HG03060 (cell line): ENCODE results near the gene KIAA1671.
"Not testable (repeated sequence)": the region's sequence is repeated elsewhere in the genome, so short reads cannot be mapped to it uniquely, and the experiment has no call there.

ENCODE experiments used
- ATAC-seq: cut with Tn5 transposase; IDR thresholded peaks from one replicate; pipeline ENCODE4 v1.9.1; 2021; ENCODE audit warnings: low read depth, moderate number of reproducible peaks; ENCODE audit not compliant: unreplicated experiment

Gene KIAA1671

DNA sequence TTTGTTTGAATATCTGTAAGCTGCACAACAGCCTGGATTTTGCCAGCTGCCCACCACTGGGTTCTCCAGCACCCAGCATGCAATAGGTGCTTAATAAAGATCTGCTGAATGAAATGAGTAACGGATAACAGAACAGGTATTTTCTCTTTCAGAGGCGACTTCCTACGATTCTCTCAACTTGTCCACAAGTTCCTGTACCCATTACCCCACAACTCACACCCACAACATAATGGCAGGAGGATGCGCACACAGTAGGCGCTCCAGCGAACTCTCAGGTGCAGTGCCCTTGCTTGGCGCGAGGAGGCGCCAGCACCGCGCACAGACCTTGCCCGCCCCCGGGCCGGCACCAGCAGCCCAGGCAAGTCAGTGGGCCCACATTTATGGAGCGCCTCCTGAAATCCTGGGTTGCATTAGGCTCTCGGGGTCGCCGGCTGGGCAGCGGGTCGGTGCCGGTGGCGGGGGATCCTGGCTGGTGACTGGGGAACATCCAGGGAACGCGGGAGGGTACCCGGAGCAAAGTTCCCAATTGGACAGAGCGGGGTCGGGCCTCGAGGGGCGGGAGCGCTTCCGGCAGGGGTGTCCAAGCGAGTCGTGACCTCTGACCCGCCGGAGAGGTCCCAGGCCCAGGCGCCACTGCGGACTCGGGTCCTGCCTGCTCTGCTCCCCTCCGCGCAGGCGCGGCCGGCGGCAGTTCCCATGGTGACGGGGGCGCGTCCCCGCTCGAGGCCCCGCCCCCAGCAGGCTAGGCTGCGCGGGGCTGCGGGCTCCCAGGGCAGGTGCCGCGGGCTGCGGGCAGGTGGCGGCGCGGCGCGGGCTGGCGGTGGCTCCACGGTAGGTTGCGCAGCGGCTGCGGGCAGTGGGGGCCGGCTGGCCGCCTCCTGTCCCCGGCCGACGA, at the start of gene KIAA1671:
Gene KIAA1671, plus strand, starts transcription at position 775 of the 895 bp plus-strand sequence. CDS start 75,284 bp downstream, outside the sequence.
- no peak for ATAC-seq

DNA sequence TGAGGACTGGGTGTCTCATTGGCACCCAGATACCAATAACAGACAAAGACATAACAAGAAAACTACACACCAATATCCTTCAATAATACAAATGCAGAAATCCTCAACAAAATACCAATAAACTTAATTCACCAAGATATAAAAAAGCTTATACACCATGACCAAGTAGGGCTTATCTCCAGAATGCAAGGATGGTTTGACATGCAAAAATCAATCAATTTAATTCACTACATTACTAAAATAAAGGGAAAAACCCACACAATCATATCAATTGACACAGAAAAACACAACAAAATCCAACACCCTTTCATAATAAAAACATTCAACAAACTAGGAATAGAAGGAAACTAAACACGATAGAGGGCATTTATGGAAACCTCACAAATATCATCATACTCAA, 46.6 kb upstream of the KIAA1671 start:
- no peak for ATAC-seq

DNA sequence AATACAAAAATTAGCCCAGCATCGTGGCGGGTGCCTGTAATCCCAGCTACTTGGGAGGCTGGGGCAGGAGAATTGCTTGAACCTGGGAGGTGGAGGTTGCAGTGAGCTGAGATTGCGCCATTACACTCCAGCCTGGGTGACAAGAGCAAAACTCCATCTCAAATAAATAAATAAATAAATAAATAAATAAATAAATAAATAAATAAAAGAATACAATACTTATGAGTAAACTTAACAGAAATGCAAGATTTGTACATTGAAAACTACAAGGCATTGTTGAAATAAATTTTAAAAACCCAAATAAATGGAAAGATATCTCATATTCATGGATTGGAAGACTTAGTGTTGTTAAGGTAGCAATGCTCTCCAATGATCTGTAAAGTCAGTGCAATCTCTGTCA, 45.4 kb upstream of the KIAA1671 start:
- not testable (repeated sequence) for ATAC-seq

DNA sequence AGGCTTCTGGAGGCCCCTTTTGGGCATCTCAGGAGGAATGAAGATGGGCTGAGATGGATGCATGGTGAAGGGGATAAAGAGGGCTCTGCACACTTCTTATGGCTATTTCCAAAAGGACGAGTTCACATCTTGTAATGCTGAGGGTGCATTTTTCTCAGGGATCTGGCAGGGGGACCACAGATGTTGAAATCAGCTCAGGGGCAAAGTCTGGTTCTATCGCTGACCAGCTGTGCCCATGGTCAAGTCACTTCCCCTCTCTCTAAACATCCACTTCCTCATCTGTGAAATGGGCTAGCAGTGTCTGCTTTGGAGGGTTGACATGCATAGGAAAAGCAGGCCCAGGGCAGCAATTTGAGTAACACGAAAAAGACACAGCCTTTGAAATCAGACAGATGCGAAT, 32.5 kb upstream of the KIAA1671 start:
- no peak for ATAC-seq

DNA sequence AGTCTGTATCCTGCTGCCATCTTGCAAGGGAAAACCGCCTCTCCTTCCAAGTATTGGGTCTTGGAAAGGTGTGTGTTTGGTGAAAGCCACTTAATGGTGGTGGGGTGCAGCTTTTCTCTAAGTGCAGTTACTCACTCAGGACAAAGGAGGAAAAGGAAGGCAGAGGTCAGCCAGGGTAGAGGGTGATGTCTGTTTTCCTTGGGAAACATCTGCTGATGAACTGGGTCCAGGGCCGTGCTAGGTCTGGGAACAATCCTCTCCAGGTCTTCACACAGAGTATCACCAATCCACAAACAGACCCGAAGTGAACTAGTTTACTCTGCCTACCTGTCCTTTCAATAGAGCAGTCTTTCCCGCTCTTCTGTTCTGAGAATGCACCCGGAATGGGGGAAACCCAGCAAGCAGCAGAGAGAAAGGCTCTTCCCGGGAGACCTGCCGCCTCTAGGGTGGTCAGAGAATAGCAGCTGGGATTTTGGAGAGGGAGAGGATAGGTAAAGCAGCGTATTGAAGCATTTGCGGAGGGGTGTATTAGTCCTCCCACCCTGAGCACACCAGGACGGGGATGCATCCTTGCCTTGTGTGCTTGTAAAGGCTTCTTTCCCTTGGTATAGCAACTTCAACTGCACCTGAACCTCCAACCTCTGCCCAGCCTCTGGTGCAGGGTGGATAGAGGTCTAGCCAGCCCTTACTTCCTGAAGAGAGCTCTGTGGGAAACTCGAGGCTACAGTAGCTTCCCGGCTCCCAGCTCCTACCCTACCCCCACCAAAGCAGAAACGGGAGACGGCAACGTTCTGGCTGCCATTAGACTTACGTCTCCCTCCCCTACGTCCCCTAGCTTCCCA, 26.7 kb upstream of the KIAA1671 start:
- no peak for ATAC-seq

DNA sequence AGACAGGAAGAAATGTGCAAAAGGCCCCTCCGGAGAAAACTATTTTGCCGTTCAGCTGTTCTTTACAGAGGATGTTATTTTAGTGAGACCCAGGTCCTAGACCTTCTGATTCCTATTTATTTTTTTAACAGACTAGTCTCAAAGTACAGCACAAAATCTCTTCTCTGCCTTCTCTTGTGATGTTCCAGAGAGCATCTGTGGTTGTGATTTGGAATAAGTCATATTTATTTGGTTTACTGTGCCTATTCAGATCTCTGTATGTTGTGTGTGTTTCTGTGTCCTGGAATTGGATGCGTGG, 26.1 kb upstream of the KIAA1671 start:
- ATAC-seq, result no peak

DNA sequence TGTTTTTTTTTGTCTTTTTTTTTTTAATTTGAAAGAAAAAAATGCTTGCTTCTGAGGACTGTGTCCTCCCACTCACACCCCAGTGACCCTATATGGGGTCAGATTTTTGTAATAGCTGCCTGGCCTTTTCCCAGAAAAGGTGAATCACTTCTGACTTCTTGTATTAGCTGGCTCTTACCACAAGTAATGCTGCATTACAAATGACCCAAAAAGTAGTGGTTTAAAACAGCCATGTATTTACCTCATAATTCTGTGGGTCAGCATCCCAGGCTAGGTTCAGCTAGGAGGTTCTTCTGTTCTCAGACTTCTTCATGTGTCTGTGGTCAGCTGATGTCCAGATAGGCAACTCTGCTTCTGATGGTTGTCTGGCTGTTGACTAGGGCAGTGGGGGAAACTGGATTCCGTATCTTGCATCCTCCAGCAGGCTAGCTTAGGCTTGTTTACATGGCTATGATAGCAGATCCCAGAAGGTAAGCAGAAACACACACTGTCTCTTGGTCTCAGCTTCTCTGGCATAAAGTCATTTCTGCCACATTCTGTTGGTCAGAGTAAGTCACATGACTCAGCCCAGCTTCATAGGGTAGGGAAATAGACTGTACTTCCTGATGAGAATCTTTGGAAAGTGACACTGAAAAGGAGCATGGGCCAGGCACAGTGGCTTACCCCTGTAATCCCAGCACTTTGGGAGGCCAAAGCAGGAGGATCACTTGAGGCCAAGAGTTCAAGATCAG, 25.5 kb upstream of the KIAA1671 start:
- no peak for ATAC-seq

DNA sequence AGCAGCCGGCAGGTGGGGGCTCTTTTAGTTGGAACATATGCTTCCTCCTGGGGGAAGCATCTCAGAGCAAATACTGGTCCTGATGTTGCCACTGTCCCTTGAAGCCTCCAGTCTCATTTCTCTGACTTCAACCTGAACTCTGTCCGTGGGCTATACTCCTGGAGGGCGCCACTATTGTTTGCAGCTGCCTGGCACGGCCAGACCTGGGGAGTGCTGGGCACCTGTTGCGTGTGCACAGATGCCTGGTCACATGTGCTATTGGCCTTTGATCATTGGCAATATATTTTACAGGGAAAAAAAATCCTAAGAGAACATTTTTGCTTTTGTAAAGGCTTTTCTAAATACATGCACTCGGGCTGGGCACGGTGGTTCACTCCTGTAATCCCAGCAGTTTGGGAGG, 24.2 kb upstream of the KIAA1671 start:
- no peak for ATAC-seq

DNA sequence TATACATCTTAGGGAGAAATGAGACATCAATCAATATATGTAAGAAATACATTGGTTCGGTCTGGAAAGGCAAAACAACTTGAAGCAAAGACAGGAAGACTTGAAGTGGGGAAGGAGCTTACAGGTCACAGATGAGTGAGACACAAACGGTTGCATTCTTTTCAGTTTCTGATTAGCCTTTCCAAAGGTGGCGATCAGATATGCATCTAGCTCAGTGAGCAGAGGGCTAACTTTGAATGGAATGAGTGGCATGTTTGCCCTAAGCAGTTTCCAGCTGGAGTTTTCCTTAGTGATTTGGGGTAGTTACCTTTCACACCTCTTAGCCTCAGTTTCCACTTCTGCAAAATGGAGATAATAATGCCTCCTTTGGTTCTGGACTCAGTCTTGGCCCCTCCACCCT, 21.8 kb upstream of the KIAA1671 start:
- no peak for ATAC-seq

DNA sequence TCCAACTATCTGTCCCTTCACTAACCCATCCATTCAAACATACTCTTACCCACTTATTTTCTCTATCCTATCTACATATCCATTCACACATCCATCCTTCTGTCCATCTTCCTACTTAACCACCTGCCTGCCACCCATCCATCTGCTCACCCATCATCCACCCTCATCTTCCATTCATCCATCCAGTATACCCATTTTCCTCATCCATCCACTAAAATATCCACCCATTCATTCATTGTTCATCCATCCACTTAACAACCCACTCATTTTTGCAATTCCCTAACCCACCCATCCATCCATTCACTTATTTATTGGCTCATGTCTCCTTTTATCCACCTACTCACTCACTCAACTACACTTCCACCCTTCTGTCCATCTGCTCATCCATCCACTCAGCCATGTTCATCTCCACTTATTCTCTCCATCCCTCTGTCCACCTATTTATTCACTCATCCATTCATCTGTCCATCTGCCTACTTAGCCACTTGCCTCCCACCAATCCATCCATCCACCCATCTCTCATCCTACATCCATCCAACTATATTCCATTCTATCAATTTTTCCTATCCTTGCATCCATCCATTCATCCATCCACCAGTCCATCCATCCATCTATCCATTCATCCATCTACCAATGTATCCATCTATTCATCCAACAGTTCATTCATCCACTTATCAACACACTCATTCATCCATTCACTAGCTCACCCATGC, 16.6 kb upstream of the KIAA1671 start:
- no peak for ATAC-seq

DNA sequence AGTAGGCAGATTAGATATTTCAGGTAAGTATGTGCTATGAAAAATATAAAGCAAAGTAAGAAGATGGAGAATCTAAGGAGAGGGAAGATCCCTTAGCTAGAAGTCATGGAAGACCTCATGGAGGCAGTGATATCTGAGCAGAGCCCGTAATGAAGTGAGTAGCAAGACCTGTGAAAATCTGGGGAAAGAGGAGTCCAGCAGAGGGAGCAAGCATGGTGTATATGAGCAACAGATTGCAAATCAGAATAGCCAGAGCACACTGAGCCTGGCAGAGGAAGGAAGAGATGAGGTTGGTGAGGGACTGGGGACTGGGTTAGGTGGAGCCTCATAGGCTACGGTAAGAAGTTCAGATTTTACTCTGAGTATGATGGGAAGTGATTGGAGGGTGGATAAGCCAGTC, 15.4 kb upstream of the KIAA1671 start:
- ATAC-seq, result no peak

DNA sequence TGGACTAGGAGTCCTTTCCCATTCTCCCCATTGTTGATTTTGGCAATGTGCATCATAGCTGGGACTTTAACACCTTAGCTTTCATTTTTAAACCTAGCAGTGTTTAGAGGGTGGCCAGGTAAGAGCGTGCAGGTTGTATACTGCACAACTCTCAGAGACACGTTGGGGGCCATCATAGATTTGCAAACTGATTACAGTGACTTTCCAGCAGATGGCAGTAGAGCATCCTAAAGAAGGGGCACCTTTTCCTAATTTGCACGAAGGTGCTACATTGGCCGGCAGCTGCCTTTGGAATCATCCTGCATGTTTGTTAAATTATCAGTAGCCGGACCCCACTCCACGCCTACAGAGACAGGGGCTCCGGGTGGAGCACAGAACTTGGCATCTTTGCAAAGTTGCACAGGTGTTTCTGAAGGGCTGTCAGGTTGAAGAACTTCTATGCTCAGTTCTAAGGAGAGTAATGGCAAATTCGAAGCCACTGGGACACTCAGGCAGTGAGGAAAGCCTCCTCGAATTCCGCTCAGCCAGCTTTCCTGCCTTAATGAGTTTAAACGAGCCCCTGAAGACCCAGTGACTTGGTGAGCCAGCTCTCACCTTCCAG, 13.7 kb upstream of the KIAA1671 start:
- ATAC-seq, result no peak

DNA sequence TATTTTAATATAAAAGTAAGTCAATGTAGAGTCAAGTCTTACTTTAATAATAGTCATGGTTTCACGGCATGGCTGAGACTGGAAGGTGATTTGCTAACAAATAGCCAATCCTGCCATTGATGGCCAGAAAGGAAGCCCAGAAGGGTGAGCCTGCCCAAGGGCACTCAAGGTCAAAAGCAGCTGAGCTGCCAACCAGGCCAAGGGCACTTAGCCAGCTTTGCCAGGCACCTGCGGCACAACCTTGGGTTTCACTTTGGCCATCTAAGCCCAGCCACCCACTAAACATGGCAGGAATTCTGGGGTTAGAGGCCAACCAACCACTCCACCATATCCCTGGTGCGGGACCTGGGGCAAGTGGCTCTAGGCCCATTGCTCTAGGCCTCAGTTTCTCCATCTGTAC, 10.2 kb upstream of the KIAA1671 start:
- no peak for ATAC-seq

DNA sequence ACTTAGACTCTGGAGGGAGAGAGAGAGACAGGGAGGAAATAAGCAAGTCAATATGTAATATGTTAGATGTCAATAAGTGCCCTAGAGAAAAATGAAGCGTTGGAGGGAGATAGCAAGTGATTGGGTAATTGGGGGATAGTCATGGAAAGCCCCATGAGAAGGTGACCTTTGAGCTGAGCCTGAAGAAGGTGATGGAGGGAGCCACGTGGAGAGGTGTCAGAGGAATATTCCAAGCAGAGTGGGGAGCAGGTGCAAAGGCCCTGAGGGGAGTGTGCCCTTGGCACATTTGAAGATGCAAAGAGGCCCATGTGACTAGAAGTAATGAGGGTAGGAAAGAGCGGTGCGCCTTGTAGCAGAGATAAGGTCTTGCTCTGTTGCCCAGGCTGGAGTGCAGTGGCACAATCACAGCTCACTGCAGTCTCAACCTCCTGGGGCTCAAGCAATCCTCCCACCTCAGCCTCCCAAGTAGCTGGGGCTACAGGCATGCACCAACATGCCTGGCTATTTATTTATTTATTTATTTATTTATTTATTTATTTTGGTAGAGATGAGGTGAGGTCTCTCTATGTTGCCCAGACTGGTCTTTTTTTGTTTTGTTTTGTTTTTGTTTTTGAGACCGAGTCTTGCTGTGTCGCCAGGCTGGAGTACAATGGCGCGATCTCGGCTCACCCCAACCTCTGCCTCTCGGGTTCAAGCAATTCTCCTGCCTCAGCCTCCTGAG, 8.1 kb upstream of the KIAA1671 start:
- ATAC-seq, result no peak

DNA sequence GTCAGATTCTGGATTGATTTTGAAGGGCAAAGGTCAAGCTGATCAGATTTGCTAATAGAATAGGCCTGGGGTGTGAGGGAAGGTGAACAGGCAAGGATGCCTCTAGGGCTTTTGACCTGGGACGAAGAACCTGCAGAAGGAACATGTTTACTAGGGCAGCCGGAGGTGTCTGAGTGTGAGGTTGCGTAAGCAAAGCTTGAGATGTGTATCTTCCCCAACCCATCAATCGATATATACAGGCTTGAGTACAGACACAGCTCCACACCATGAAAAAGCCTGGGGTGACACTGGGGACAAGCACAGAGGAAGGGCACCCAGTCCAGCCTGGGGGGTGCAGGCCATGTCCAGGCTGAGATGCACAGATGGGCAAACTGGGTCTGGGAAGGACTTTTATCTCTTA, 7.1 kb upstream of the KIAA1671 start:
- ATAC-seq, result no peak

DNA sequence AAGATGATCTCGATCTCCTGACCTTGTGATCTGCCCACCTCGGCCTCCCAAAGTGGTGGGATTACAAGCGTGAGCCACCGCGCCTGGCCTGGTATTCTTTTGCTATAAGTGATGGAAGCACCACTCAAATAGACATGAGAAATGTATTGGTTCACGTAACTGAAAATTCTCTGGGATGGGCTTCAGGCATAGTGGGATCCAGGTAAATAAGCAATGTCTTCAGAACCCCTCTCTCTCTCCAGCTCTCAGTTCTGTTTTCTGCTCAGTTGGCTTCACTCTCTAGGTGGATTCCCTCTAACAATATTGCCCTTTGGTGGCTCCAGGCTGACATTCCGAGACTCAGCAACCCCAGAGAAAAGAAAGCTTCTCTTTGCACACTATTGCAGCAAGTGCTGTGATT, 5.1 kb upstream of the KIAA1671 start:
- no peak for ATAC-seq

DNA sequence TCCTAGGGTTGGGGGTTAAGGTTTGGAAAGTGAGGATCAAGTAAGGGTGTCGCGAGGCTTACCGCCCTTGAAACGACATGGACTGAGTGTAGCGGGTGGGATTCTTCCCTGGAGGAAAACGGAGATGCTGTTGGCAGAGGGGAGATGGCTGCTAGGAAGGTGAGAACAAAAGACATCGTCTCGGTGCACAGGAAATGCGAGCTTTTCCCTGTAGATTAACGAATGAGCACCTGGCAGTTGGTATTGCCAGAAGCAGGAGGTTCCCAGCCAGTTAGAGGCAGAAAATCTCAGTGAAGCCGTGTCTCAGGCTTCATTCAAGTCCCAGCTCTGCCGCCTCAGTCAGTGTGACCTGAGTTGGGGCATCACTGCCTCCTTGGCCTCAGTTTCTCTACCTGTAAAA, 4.6 kb upstream of the KIAA1671 start:
- ATAC-seq, result no peak

DNA sequence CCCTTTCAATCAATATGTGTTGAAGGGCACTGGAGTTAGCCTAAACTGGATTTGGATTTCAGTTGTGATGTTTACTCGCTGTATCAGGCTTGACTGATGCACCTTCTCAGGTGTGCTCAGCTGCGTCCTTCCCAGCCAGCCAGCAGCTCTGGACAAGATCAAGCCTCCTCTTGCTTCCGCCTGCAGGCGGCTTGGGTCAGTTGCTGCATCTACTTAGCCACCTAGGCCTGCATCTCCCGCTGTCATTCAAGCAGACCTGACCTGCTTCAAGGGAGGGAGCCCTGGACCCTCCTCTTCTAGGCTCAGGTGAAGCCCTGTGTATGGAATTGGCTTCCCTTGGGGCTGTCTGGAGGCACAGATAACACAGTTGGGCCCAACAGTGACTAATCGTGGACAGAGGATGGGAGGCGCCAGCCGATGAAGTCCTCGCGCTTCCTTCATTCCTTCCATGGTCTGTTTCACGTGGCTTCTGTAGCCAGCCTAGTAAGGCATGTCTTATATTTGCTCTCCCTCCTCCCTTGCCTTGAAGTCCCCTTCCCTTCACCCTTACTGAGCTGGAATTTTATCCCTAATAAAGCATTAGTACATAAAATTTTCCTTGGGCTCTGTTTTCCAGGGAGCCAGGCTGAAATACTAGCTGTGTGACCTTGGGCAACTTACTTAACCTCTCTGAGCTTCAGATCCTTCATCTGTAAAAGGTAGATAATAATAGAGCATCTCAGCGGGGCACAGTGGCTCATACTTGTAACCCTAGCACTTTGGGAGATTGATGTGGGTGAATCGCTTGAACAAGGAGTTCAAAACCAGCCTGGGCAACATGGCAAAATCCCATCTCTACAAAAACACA, 3.9 kb upstream of the KIAA1671 start:
- ATAC-seq, result no peak
